ENCODE measurements around the gene TTPAL. TPM values are rescaled to one million over a fixed set of nuclear protein-coding genes. Genes with fewer than 3 reads are reported as not detected.

The TTPAL gene
- total RNA-seq, 2 experiments from 2014 or later = 9.0 to 9.9 TPM

GRCh38 chr20:44543358-44543757, 67.7 kb downstream of the TTPAL start:
- Mint-ChIP-seq H3K27me3 (no peaks in the 10 kb centered on the region), H3K9me3 (no peaks in the 10 kb centered on the region), H3K27ac (no peak overlapping the region), H3K4me1 (ENCODE audit: low read depth) (no peaks in the 10 kb centered on the region), H3K36me3 (ENCODE audit: low read depth) (no peaks in the 10 kb centered on the region), H3K4me3 (no peak overlapping the region)
- DNase-seq (no peak), ATAC-seq (ENCODE audit: poor library complexity) (no peak)
- POLR2A ChIA-PET = no interaction called here
- no peaks in the 10 kb centered on the region for H3K36me3 ChIP-seq (ENCODE audit: insufficient read depth, low read length)
- CTCF ChIA-PET = interaction anchor here (0.7 kb wide), 1 partner anchor 125 kb away, joined by 4 read pairs; no protein-coding TSS in a partner anchor
- H3K27ac ChIP-seq (ENCODE audit: low read depth in 1 of 2, low read length in 2 of 2) = no peak overlapping the region
- no peak for TF ChIP-seq CTCF (IDR thresholded peaks at IDR 0.05)
- H3K4me3 ChIP-seq (ENCODE audit: low read length) = no peak overlapping the region
- intact Hi-C loops (cut with DNase I, micrococcal nuclease) = no loop called here
- no peaks in the 10 kb centered on the region for H3K9me3 ChIP-seq (ENCODE audit: control insufficient read depth in 1 of 2, insufficient read depth in 1 of 2, low read length in 2 of 2)
- H3K27me3 ChIP-seq (ENCODE audit: control insufficient read depth in 1 of 2, insufficient read depth in 2 of 2, low read length in 2 of 2) = no peaks in the 10 kb centered on the region
- no peaks in the 10 kb centered on the region for H3K4me1 ChIP-seq (ENCODE audit: insufficient read depth, low read length)

Other genes starting within 250 kb of the TTPAL start
- not detected for gene GDAP1L1, start 228.6 kb upstream of the TTPAL start, total RNA-seq
- 1 to 10 TPM; 3.2 to 3.4 TPM for gene FITM2, start 164.7 kb upstream of the TTPAL start, total RNA-seq
- gene R3HDML, start 138.8 kb upstream of the TTPAL start, total RNA-seq = not detected
- gene HNF4A, start 120.2 kb upstream of the TTPAL start, total RNA-seq = not detected
- 10 to 100 TPM; 39.5 to 40.2 TPM for gene SERINC3, start 46.2 kb downstream of the TTPAL start, total RNA-seq
- gene PKIG, start 106.7 kb downstream of the TTPAL start, total RNA-seq = 1 to 10 TPM; 1.7 to 2.4 TPM
- gene ADA, start 175.8 kb downstream of the TTPAL start, total RNA-seq = 10 to 100 TPM; 31.7 to 32.8 TPM
- gene CCN5, start 239.5 kb downstream of the TTPAL start, total RNA-seq = not detected